Muscle layer of colon (tissue), 2 donors: Measurements from ENCODE around the gene TENT5C.

ENCODE experiments used
- H3K27ac ChIP-seq: one replicate; pipeline ENCODE4 v1.7.0; 2013; ENCODE audit warnings: low read depth, mild to moderate bottlenecking, low read length, moderate library complexity
- H3K27me3 ChIP-seq, 2 donors: one replicate each; pipeline ENCODE4 v1.7.0; 2013; ENCODE audit warnings: low read length in 2 of 2, mild to moderate bottlenecking in 2 of 2; ENCODE audit not compliant: insufficient read depth in 2 of 2, control insufficient read depth in 1 of 2
- H3K36me3 ChIP-seq: one replicate; pipeline ENCODE4 v1.7.0; 2013; ENCODE audit warnings: mild to moderate bottlenecking, low read length; ENCODE audit not compliant: insufficient read depth
- H3K4me1 ChIP-seq: one replicate; pipeline ENCODE4 v1.7.0; 2013; ENCODE audit warnings: mild to moderate bottlenecking, low read length; ENCODE audit not compliant: insufficient read depth
- H3K4me3 ChIP-seq, 2 donors: one replicate each; pipeline ENCODE4 v1.7.0; 2013; ENCODE audit warnings: low read length in 2 of 2, low read depth in 1 of 2, mild to moderate bottlenecking in 1 of 2, moderate library complexity in 1 of 2
- H3K9ac ChIP-seq: one replicate; pipeline ENCODE4 v1.7.0; 2013; ENCODE audit warnings: low read length
- H3K9me3 ChIP-seq: one replicate; pipeline ENCODE4 v1.7.0; 2013; ENCODE audit warnings: mild to moderate bottlenecking, low read length
- donor health status: abdominal sarcoma.
- donor health status: Adenocarcinoma of cecum.

TENT5C gene

DNA sequence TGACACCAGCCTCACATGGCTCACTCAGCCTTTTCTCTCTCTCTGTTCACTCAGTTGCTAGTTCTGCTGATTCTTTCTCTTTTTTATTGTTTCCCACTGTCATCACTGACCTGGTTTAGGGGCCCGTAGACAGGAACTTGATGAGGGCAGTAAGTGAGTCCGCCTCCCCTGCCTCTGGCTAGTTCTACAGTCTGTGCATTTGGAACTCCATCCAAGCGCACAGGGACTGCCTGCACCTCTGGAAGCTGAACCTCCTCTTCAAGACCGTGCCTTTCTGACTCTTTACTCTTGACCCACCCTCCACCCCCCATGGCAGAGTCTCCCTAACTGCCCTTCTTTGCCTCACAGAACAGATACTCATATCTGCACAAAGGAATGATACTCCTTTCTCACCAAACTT lies 4.2 kb downstream of the TENT5C start:
- Histone ChIP-seq H3K4me3 (no peak overlapping the region), H3K36me3 (no peaks in the 10 kb centered on the region), H3K27me3 (no peaks in the 10 kb centered on the region), H3K27ac (peak overlapping the region; percentile 4), H3K9me3 (no peaks in the 10 kb centered on the region), H3K4me1 (peaks cover 49% of the 10 kb centered on the region), H3K9ac (no peak overlapping the region)

DNA sequence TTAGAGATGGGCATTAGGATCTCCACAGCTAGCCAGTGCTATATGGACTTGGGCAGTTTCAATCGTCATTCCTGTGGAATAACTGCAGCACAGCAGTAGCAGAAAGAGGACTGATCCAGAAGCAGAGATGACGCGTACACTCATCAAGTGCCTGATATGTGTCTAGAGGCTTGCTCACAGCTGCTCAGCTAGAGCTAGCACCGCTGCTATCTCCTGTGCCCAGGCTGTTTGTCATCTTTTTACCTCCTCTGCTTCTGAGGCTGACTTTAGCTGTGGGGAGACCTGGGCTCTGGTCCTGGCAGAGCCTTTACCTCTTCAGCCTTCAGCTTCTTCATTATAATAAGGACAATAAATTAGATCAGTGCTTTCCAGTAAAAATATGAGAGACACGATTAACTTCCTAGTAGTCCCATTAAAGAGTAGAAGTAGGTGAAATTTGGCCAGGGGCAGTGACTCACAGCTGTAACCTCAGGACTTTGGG lies 5.3 kb downstream of the TENT5C start:
- H3K36me3 ChIP-seq: no peaks in the 10 kb centered on the region
- H3K4me3 ChIP-seq: no peak overlapping the region
- H3K27ac ChIP-seq: no peak overlapping the region
- no peaks in the 10 kb centered on the region for H3K27me3 ChIP-seq
- peaks cover 48% of the 10 kb centered on the region for H3K4me1 ChIP-seq
- H3K9me3 ChIP-seq: no peaks in the 10 kb centered on the region
- H3K9ac ChIP-seq: no peak overlapping the region

DNA sequence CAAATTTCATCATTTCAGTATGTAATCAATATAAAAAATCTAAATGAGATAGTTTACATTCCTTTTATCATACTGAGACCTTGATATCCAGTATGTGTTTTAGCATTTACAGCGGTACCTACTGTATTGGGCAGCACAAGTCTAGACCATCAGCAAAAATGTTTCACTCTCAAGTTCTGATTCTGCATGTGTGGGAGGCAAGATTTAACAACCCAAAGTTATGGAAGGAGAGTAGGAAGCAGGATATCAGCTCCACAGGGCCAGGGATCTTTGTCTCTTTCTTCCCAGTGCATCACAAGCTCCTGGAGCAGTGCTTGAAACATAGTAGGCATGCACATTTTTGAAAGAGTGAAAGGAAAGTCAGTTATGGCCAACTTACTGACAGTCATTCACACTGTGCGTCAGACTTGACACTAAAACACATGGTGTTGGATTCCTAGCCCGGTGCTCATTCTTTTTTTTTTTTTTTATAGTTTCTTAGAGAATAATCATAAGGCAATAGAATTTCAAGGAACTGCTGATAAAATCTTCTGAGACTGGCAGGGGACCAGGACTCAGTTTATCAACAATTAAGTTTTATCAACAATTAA lies 6.1 kb downstream of the TENT5C start:
- H3K36me3 ChIP-seq: no peaks in the 10 kb centered on the region
- H3K4me3 ChIP-seq: no peak overlapping the region
- H3K9ac ChIP-seq: no peak overlapping the region
- H3K27ac ChIP-seq: no peak overlapping the region
- no peaks in the 10 kb centered on the region for H3K9me3 ChIP-seq
- no peaks in the 10 kb centered on the region for H3K27me3 ChIP-seq
- peaks cover 46% of the 10 kb centered on the region for H3K4me1 ChIP-seq

DNA sequence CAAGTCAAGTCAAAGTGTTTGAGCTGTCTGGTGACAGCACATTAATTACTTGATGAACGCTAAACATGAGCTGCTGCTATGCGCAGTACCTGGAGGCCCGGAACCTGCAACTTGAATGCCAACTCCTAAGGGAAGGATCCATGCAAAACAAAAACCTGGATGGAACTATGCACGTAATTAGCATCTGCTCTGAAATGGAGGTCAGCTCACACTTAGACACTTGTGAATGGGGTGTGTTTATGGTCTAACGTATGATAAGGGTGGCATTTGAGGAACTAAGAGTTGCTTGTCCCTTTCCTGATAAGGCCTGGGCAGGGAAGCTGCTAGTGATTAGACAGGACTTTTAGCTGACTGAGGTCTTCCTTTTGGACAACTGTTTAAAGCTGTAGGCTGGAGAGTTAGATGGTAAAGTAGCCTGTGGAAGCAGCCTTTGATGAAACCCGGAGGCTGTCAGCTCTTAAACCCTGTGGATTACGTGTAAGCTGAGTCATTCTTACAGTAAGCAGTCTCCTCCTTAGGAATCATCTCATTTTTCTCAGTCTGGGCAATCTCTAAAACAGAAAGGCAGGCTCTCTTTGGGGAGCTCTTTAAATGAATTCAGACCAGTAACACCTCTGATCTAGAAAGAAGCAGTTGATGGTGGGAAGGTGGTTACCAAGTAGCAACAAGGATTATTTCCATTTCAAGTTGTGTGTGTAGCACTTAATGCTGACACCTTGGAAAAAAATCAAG lies 6.8 kb downstream of the TENT5C start:
- H3K36me3 ChIP-seq: no peaks in the 10 kb centered on the region
- H3K9ac ChIP-seq: no peak overlapping the region
- peaks cover 39% of the 10 kb centered on the region for H3K4me1 ChIP-seq
- no peak overlapping the region for H3K4me3 ChIP-seq
- no peaks in the 10 kb centered on the region for H3K27me3 ChIP-seq
- H3K9me3 ChIP-seq: no peaks in the 10 kb centered on the region
- no peak overlapping the region for H3K27ac ChIP-seq

DNA sequence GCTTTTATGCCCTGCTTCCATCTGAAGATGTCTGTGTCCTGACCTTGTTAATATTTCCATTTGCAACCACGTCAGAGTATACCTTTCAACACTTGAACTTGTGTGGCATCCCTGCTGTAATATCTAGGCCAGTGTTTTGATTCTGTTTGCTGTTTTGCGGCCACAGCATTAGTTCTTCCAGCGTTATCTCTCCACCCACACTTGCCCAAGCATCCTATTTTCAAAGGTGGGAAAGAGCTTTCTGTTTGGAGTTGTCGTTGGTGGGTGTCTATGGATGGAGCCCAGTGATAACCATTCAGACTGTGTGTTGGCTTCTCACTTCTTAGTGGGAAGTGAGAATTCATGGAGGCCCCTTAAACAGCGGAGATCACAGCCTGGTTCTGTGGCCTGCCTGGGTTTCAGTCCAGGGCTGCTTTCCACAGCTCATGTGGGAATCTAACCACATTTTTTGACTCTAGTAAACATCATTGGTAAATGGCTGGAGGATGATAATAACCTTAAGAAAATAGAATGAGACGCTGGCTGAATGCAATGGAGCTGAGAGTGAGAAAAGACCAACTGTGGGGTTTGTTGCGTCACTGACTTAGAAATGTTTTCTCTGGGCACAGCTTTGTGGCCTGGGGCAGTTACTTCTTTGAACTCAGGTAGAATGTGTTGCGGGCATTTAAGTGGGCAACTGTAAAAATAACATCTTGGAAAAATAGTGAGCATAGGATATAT lies 7.6 kb downstream of the TENT5C start:
- Histone ChIP-seq H3K4me1 (peaks cover 39% of the 10 kb centered on the region), H3K9me3 (no peaks in the 10 kb centered on the region), H3K4me3 (no peak overlapping the region), H3K27ac (no peak overlapping the region), H3K36me3 (no peaks in the 10 kb centered on the region), H3K9ac (no peak overlapping the region), H3K27me3 (no peaks in the 10 kb centered on the region)

DNA sequence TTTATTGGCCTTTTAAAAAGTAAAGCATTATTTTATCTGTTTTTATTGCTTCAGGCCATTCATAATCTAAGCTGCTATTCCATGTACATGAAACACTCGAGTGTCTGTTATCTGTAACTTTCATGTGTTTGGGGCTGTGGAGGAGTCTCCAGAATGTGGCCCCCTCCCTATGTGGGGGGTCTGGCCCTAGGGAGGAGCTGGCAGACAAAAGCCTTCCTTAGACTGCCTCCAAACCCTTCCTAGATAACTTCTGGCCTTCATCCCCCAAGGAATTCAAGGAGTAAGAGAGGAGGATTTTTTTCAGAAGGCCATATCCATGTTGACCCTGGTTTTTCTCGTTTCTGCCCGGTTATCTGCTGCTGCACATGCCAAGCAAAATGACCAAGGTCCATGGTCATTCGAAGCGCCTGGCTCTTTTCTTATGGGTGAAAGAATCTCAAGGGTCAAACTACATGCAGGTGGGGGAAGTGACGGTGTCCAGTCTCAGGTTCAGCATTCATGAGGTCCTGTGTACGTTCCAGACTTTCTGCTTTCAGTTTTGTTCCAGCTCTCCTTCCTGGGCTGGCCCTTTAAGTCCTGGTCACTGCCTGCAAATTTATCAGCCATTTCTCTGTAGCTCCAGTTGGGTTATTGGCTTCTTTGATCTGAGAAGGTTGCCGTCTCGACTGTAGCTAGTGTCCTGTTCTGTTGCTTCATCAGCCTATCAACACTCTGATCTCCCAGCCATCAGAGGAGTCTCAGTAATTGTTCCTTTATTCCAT lies 8.3 kb downstream of the TENT5C start:
- H3K9ac ChIP-seq: no peak overlapping the region
- peaks cover 34% of the 10 kb centered on the region for H3K4me1 ChIP-seq
- H3K9me3 ChIP-seq: no peaks in the 10 kb centered on the region
- no peaks in the 10 kb centered on the region for H3K36me3 ChIP-seq
- H3K4me3 ChIP-seq: no peak overlapping the region
- H3K27me3 ChIP-seq: no peaks in the 10 kb centered on the region
- no peak overlapping the region for H3K27ac ChIP-seq

DNA sequence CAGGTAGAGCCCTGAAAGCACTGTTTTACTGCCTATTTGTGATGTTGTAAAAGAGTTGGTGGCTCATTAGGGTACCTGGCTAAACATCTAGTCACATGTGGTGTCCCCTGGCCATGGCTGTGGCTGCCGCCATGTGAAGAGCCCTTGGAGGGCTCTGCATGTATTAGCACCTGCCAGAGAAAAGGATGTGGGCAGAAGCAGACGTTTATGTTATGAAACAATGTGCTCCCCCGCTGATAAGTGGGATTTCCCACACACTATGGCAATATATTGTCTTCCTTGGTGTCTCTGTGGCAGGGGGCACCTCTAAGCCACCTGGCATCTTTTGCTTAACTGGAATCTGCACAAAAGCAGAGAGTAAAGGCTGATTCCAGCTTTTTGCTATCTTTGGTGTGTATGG lies 9.6 kb downstream of the TENT5C start:
- Histone ChIP-seq H3K9me3 (no peaks in the 10 kb centered on the region), H3K27ac (no peak overlapping the region), H3K9ac (no peak overlapping the region), H3K36me3 (no peaks in the 10 kb centered on the region), H3K4me1 (peaks cover 26% of the 10 kb centered on the region), H3K4me3 (no peak overlapping the region), H3K27me3 (no peaks in the 10 kb centered on the region)

DNA sequence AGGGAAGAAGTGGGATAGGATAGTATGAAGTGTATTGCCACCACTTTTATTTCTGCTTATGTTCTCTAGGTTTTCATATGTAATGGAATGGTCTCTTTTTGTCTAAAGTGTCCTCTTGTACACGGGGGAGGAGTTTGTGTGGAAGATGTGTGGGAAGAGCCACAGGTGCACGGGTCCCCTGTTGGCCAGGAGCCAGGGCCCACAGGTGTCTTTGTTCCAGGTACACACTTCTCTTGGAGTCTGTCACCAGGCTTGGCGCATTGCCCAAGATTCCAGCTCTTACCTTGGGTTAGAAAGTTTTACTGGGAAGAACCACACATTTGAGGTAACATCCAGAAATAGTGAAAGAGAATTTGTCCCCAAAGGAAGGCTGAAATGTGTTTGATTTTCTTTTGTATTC lies 10.5 kb downstream of the TENT5C start:
- H3K4me1 ChIP-seq: peaks cover 26% of the 10 kb centered on the region
- H3K4me3 ChIP-seq: no peak overlapping the region
- H3K27ac ChIP-seq: no peak overlapping the region
- no peaks in the 10 kb centered on the region for H3K9me3 ChIP-seq
- H3K9ac ChIP-seq: no peak overlapping the region
- H3K27me3 ChIP-seq: no peaks in the 10 kb centered on the region
- H3K36me3 ChIP-seq: no peaks in the 10 kb centered on the region

DNA sequence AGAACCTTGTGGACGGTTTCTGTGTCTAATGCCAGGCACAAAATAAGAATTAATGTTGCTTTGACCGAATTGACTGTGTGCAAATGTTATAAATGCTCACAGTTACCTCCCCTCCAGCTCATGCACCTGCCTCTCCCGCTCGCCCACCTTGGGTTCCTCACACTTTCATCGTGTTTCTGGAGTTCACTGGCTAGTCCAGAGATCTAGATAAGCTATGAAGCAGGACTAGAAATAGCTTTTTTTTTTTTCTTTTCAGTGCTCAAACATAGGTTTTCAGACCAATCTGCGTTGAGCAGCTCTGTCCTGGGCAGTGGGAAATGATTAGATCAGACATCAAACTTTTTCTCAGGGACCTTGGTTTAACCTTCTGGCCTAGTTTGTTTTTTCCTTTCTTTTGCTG lies 11.1 kb downstream of the TENT5C start:
- no peaks in the 10 kb centered on the region for H3K9me3 ChIP-seq
- no peak overlapping the region for H3K27ac ChIP-seq
- H3K4me1 ChIP-seq: peaks cover 26% of the 10 kb centered on the region
- no peaks in the 10 kb centered on the region for H3K27me3 ChIP-seq
- H3K36me3 ChIP-seq: no peaks in the 10 kb centered on the region
- no peak overlapping the region for H3K4me3 ChIP-seq
- no peak overlapping the region for H3K9ac ChIP-seq

DNA sequence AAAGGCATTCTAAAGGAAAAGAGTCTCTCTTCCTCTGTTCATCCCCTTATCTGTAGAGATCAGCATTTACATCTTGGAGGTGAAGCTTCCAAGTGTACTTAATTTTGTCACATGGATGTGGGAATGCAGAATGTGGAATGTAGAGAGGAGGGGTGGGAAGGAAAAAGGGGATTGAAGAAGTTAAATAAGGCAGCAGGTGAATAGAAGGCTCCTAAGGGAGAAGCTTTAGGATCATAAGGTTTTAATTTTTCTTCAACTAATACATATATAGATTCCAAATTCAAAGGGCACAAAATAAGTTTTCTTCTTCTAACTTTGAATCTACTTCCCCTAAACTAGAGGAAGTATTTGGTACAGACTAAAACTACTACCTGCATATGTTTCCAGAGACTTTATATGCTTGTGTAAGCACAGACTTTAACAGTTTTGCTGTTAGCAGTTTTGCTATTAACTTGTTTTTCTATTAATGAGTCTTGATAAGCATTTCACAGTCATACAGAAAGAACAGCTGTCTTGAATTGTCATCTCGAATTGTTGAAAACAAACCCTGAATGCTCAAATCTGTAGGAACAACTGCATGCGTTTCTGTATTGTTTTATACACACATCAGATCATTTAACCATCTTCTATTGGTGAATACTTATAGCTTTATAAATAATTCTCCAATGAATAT lies 12.7 kb downstream of the TENT5C start:
- H3K27ac ChIP-seq: no peak overlapping the region
- peaks cover 6% of the 10 kb centered on the region for H3K36me3 ChIP-seq
- H3K4me3 ChIP-seq: no peak overlapping the region
- no peaks in the 10 kb centered on the region for H3K27me3 ChIP-seq
- H3K4me1 ChIP-seq: peaks cover 12% of the 10 kb centered on the region
- H3K9me3 ChIP-seq: no peaks in the 10 kb centered on the region
- H3K9ac ChIP-seq: no peak overlapping the region

DNA sequence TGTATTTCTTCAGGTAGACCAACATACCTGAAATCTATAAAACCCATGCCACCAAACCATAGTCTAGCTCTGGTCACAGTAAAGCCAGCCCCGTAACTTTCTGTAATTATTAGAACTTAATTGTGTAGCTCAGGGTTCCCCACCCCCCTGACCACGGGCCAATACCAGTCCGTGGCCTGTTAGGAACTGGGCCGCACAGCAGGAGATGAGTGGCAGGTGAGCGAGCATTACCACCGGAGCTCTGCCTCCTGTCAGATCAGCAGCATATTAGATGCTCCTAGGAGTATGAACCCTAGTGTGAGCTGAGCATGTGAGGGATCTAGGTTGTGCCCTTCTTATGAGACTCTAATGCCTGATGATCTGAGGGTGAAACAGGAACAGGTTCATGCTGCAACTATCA lies 14.6 kb downstream of the TENT5C start:
- no peak overlapping the region for H3K9ac ChIP-seq
- H3K36me3 ChIP-seq: peaks cover 9% of the 10 kb centered on the region
- H3K4me3 ChIP-seq: no peak overlapping the region
- H3K9me3 ChIP-seq: no peaks in the 10 kb centered on the region
- no peaks in the 10 kb centered on the region for H3K27me3 ChIP-seq
- no peaks in the 10 kb centered on the region for H3K4me1 ChIP-seq
- H3K27ac ChIP-seq: no peak overlapping the region
